Articular chondrocyte of knee joint (primary cell): ENCODE measurements around the gene ZNF566. TPM values are rescaled to one million over a fixed set of nuclear protein-coding genes. Genes with fewer than 3 reads are reported as not detected.

Experiments used
- total RNA-seq: library from RNA; depleted of rRNA; stranded (reverse); fragments of >200 nt; gene quantifications from 2 replicates; pipeline ENCODE4 v1.2.3, GENCODE V29; 2012

Gene ZNF566
- total RNA-seq: 13.1 and 14.3 TPM in 2 replicates

GRCh38 chr19:36489118-36489919 lies at the start of gene ZNF566:
Gene ZNF566 (minus strand): TSS chr19:36489561. CDS start chr19:36476557, 13,004 bp downstream.

GRCh38 chr19:36528194-36528920 lies 39.0 kb upstream of the ZNF566 start, which contains the start of gene ZNF260:
Gene ZNF260 (minus strand): TSS chr19:36528271. CDS start chr19:36515238, 13,033 bp downstream.

GRCh38 chr19:36418287-36419001 lies 70.9 kb downstream of the ZNF566 start, which contains the start of gene ZFP82:
Gene ZFP82 (minus strand): TSS chr19:36418644. CDS start chr19:36409789, 8,855 bp downstream.

Other genes starting within 250 kb of the ZNF566 start
- gene ZFP14, start 110.4 kb downstream of the ZNF566 start, total RNA-seq: 5.0 and 7.1 TPM in 2 replicates
- 12.2 and 12.4 TPM in 2 replicates for gene ZFP82, start 70.9 kb downstream of the ZNF566 start, total RNA-seq
- gene ZNF260, start 38.7 kb upstream of the ZNF566 start, total RNA-seq: 26.8 and 29.2 TPM in 2 replicates
- gene ZNF529, start 83.7 kb upstream of the ZNF566 start, total RNA-seq: 12.5 and 15.5 TPM in 2 replicates
- 7.7 and 13.5 TPM in 2 replicates for gene ZNF382, start 115.8 kb upstream of the ZNF566 start, total RNA-seq
- gene ZNF461, start 177.3 kb upstream of the ZNF566 start, total RNA-seq: 12.9 and 17.2 TPM in 2 replicates
- 8.2 and 11.7 TPM in 2 replicates for gene ZNF567, start 198.1 kb upstream of the ZNF566 start, total RNA-seq